Chondrocyte (in vitro differentiated cells): ENCODE measurements around the gene VEGFB. TPM values are rescaled to one million over a fixed set of nuclear protein-coding genes. Genes with fewer than 3 reads are reported as not detected.
A peak's percentile ranks its signal among the peaks of the same experiment; 100 is the strongest.

Source experiments
- DNase-seq: peaks from one replicate; pipeline ENCODE4 v3.0.0; 2021; ENCODE audit warnings: mixed read lengths, low spot score
- H3K27ac Mint-ChIP-seq: one replicate; pipeline ENCODE4 v1.8.0; 2021; ENCODE audit warnings: mild to moderate bottlenecking, moderate library complexity, mixed read lengths; ENCODE audit not compliant: unreplicated experiment
- H3K27me3 Mint-ChIP-seq: 2 replicates; pipeline ENCODE4 v1.8.0; 2021; ENCODE audit warnings: low read depth, mixed read lengths
- H3K36me3 Mint-ChIP-seq: 2 replicates; pipeline ENCODE4 v1.8.0; 2021; ENCODE audit warnings: low read depth, mixed read lengths
- H3K4me1 Mint-ChIP-seq: 2 replicates; pipeline ENCODE4 v1.8.0; 2021; ENCODE audit warnings: low read depth, mild to moderate bottlenecking, mixed read lengths
- H3K4me3 Mint-ChIP-seq: one replicate; pipeline ENCODE4 v1.8.0; 2021; ENCODE audit warnings: mild to moderate bottlenecking, moderate library complexity, mixed read lengths; ENCODE audit not compliant: unreplicated experiment
- H3K9me3 Mint-ChIP-seq: 2 replicates; pipeline ENCODE4 v1.8.0; 2021; ENCODE audit warnings: low read depth, mixed read lengths
- total RNA-seq: library from RNA; stranded (reverse); gene quantifications from 3 replicates; pipeline ENCODE4 v1.2.1, GENCODE V29; 2021
- TF ChIP-seq, protein P1 (sequence below): fragments of 200-600 bp; sonication (generic); IDR thresholded peaks from 2 replicates; pipeline ENCODE4 v1.5.0; 2021; ENCODE audit warnings: antibody characterized with exemption, mild to moderate bottlenecking, moderate library complexity

VEGFB gene
- total RNA-seq, 1 donor from 2014 or later: 165 TPM

GRCh38 chr11:64248578-64248977 lies 14.2 kb downstream of the VEGFB start:
- Mint-ChIP-seq H3K27ac (no peak overlapping the region), H3K36me3 (peaks cover 3% of the 10 kb centered on the region)

DNA sequence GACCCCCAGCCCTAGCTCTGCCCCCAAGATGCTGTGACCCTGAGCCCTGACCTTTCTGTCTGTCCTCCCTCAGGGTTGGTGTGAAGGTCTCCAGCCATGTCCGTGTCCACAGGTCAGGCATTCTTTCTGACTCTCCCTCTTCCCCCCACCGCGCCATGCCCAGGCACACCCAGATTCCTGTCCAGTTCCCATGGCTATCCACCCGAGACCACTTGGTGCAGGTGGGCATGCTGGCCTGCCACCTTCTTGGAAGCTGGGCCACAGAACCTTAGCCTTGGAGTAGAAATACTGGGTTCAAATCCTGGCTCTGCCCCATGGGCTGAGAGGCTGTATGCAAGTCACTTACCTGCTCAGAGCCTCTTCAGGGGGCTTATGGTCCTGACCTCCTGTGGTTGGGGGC lies 14.7 kb downstream of the VEGFB start:
- no peak overlapping the region for H3K27ac Mint-ChIP-seq
- H3K36me3 Mint-ChIP-seq: no peaks in the 10 kb centered on the region
- no peak for DNase-seq
- no peak overlapping the region for H3K4me3 Mint-ChIP-seq
- no peaks in the 10 kb centered on the region for H3K9me3 Mint-ChIP-seq
- H3K27me3 Mint-ChIP-seq: no peaks in the 10 kb centered on the region
- peaks cover 35% of the 10 kb centered on the region for H3K4me1 Mint-ChIP-seq
- TF ChIP-seq, protein P1, sequence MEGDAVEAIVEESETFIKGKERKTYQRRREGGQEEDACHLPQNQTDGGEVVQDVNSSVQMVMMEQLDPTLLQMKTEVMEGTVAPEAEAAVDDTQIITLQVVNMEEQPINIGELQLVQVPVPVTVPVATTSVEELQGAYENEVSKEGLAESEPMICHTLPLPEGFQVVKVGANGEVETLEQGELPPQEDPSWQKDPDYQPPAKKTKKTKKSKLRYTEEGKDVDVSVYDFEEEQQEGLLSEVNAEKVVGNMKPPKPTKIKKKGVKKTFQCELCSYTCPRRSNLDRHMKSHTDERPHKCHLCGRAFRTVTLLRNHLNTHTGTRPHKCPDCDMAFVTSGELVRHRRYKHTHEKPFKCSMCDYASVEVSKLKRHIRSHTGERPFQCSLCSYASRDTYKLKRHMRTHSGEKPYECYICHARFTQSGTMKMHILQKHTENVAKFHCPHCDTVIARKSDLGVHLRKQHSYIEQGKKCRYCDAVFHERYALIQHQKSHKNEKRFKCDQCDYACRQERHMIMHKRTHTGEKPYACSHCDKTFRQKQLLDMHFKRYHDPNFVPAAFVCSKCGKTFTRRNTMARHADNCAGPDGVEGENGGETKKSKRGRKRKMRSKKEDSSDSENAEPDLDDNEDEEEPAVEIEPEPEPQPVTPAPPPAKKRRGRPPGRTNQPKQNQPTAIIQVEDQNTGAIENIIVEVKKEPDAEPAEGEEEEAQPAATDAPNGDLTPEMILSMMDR: no peak

More at GRCh38 chr11:64248578-64248977, 14.2 kb downstream of the VEGFB start:
- no peak for DNase-seq
- H3K4me3 Mint-ChIP-seq: no peak overlapping the region
- peaks cover 35% of the 10 kb centered on the region for H3K4me1 Mint-ChIP-seq
- TF ChIP-seq, protein P1: no peak
- no peaks in the 10 kb centered on the region for H3K27me3 Mint-ChIP-seq
- H3K9me3 Mint-ChIP-seq: no peaks in the 10 kb centered on the region

DNA sequence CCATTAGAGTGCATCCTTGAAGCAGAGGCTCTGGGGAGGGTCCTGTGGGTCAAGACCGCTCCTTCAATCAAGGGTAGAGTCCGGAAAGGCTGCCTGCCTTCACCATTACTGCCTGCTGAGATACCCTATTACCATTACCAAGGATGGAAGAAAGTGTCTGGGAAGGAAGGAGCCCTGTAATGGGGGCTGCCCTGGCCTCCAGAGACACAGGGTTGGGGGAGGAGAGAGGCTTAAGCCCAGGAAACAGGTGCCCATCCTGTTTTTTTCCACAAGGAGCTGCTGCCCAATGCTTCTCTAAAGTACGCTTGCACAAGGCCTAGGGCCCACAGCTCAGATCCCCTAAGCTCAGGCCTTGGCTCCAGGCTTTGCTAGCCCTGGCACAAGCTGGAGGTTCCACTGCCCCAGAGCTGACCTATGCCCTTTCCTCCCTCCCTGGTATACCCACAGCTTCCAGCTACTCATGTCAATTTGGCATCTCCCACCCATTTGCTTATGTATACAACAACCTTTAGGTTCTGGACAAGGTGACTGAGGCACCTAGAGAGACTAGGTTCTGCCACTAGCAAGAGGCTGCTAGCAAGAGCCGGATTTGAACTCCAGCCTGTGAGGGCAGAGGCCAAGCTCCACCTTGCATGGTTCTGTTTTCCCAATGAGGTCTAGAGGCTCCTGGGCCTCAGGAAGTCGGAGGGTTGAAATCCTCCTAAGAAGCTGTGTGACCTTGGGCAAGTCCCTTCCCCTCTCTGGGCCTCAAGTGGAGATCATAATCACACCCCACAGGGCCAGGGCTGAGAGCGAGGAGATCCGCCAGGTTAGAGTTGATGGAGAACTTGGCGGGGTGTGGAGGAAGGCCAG lies 15.4 kb downstream of the VEGFB start:
- Mint-ChIP-seq H3K4me1 (peaks cover 34% of the 10 kb centered on the region), H3K9me3 (no peaks in the 10 kb centered on the region), H3K27me3 (no peaks in the 10 kb centered on the region), H3K27ac (no peak overlapping the region), H3K36me3 (no peaks in the 10 kb centered on the region), H3K4me3 (no peak overlapping the region)
- TF ChIP-seq, protein P1: no peak
- DNase-seq: no peak

DNA sequence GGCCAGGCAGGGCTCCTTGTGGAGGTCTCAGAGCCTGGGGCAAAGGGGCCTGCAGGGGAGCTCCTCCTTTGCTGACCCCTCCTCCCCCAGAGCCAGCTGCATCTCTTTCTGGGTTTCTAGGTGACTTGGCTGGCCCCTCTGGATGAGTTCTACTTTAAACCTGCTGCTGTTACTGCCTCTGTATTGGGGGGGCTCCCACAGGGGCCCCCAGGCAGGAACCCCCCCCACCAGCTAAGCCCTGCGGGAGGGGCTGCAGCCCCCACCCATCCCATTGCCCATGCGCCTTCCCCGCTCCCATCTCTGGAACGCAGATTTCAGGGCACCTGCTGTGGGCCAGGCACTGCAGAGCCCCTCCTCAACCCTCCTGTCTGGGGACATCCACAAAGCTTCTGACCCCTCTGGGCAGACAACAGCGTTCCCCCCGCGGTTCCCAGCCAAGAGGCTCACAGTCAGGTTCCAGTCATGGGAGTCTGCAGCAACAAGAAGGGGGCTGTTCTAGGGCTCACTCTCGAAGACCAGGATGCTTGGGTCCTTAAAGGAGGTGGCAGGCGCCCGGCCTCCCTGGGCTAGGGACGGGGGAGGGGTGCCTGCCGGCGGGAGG lies 16.1 kb downstream of the VEGFB start:
- no peaks in the 10 kb centered on the region for H3K27me3 Mint-ChIP-seq
- peaks cover 30% of the 10 kb centered on the region for H3K4me1 Mint-ChIP-seq
- no peak for DNase-seq
- TF ChIP-seq, protein P1: no peak
- H3K36me3 Mint-ChIP-seq: no peaks in the 10 kb centered on the region
- no peak overlapping the region for H3K27ac Mint-ChIP-seq
- no peaks in the 10 kb centered on the region for H3K9me3 Mint-ChIP-seq
- H3K4me3 Mint-ChIP-seq: peak overlapping the region; percentile 77

DNA sequence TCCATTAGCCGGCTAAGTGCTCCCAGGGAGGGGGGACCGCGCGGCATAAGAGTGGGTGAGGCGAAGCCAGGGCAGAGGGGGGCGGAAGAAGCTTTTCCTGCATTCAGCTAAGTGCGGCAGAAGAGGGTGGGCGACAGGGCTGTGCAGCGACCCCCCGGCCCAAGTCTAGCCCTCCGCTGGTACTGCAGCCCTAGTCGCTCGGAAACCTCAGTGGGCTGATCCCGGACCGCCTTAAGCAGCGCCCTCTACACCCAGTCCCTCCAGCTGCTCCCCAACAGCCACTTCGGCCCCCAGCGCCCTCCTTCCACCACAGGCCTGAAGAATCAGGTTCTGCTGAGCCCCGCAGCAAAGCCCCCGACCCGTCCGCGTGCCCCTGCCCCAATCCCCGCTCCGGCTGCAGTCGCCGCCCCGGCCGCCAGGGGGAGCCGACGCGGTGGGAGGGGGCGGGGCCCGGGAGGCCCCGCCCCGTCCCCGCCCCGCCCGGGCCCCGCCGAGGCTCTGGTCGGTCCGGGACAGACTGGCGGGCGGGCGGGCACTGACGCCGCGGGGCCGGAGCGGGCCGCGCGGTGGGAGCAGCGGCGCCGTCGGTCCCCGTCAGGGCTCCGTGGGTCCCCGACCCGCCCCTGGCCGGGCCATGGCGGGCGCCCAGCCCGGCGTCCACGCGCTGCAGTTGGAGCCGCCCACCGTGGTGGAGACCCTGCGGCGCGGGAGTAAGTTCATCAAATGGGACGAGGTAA lies 16.8 kb downstream of the VEGFB start, which contains the start of gene PLCB3:
PLCB3 (plus strand) TSS at position 515 of the 737 bp plus-strand sequence; CDS start at position 635, 120 bp downstream.
- peaks cover 30% of the 10 kb centered on the region for H3K4me1 Mint-ChIP-seq
- H3K27ac Mint-ChIP-seq: peak within 1 kb of the TSS; percentile 75
- H3K4me3 Mint-ChIP-seq: peak within 1 kb of the TSS; percentile 91
- H3K36me3 Mint-ChIP-seq: peaks cover under 1% of the 10 kb centered on the region
- DNase-seq: no peak
- no peaks in the 10 kb centered on the region for H3K27me3 Mint-ChIP-seq
- no peaks in the 10 kb centered on the region for H3K9me3 Mint-ChIP-seq
- TF ChIP-seq, protein P1: peak; percentile 87
